Mesenchymal stem cell (in vitro differentiated cells and primary cell): ENCODE data around the gene EGFL8.

ENCODE experiments used
- DNase-seq: peaks from one replicate; pipeline ENCODE4 v3.0.0-alpha.2; 2013
- H2AFZ ChIP-seq: one replicate; pipeline ENCODE4 v1.6.1; 2013; ENCODE audit warnings: low read depth, mild to moderate bottlenecking, control low read depth, inconsistent platforms, low read length, moderate library complexity
- H2AK5ac ChIP-seq: 2 replicates; pipeline ENCODE4 v1.6.1; 2013; ENCODE audit warnings: low read length, moderate library complexity, mild to moderate bottlenecking, inconsistent platforms; ENCODE audit not compliant: severe bottlenecking
- H2BK120ac ChIP-seq: one replicate; pipeline ENCODE4 v1.6.1; 2013; ENCODE audit warnings: low read depth, mild to moderate bottlenecking, inconsistent platforms, low read length, moderate library complexity
- H2BK12ac ChIP-seq, 2 experiments: one replicate each; pipeline ENCODE4 v1.6.1; 2013; ENCODE audit warnings: inconsistent platforms in 2 of 2, low read length in 2 of 2, mild to moderate bottlenecking in 2 of 2, moderate library complexity in 2 of 2, control low read depth in 1 of 2
- H2BK15ac ChIP-seq: one replicate; pipeline ENCODE4 v1.6.1; 2013; ENCODE audit warnings: mild to moderate bottlenecking, low read depth, inconsistent platforms; ENCODE audit not compliant: poor library complexity, severe bottlenecking
- H2BK5ac ChIP-seq: 2 replicates; pipeline ENCODE4 v1.6.1; 2013; ENCODE audit warnings: low read depth, mild to moderate bottlenecking, low read length, control low read depth, inconsistent platforms; ENCODE audit not compliant: poor library complexity, severe bottlenecking
- H3K14ac ChIP-seq, 2 experiments: one replicate each; pipeline ENCODE4 v1.6.1; 2013; ENCODE audit warnings: inconsistent platforms in 2 of 2, low read length in 2 of 2, control low read depth in 1 of 2, mild to moderate bottlenecking in 1 of 2, moderate library complexity in 1 of 2
- H3K18ac ChIP-seq, 2 experiments: one replicate each; pipeline ENCODE4 v1.6.1; 2013; ENCODE audit warnings: inconsistent platforms in 2 of 2, low read length in 2 of 2, control low read depth in 1 of 2, low read depth in 1 of 2, mild to moderate bottlenecking in 1 of 2
- H3K23ac ChIP-seq, 2 experiments: one replicate each; pipeline ENCODE4 v1.6.1; 2013; ENCODE audit warnings: inconsistent platforms in 2 of 2, low read length in 2 of 2, mild to moderate bottlenecking in 2 of 2, moderate library complexity in 2 of 2, control low read depth in 1 of 2
- H3K27ac ChIP-seq: 2 replicates; pipeline ENCODE4 v1.5.1; 2013; ENCODE audit warnings: mild to moderate bottlenecking, moderate library complexity, low read length, control low read depth, inconsistent platforms; ENCODE audit not compliant: poor library complexity, severe bottlenecking
- H3K27me3 ChIP-seq, 2 experiments: 2 replicates each; pipeline versions ENCODE4 v1.6.1 to v1.7.0; 2013; ENCODE audit warnings: low read length in 2 of 2, mild to moderate bottlenecking in 2 of 2, moderate library complexity in 2 of 2, control low read depth in 1 of 2, inconsistent platforms in 1 of 2; ENCODE audit not compliant: control insufficient read depth in 1 of 2, insufficient read depth in 1 of 2
- H3K36me3 ChIP-seq, 2 experiments: 2 replicates each; pipeline versions ENCODE4 v1.6.1 to v1.7.0; 2013; ENCODE audit warnings: low read length in 2 of 2, control low read depth in 1 of 2, inconsistent platforms in 1 of 2, low read depth in 1 of 2, mild to moderate bottlenecking in 1 of 2; ENCODE audit not compliant: insufficient read depth in 2 of 2, control insufficient read depth in 1 of 2
- H3K4ac ChIP-seq, 2 experiments: one replicate each; pipeline ENCODE4 v1.6.1; 2013; ENCODE audit warnings: inconsistent platforms in 2 of 2, low read length in 2 of 2, mild to moderate bottlenecking in 2 of 2, moderate library complexity in 2 of 2, control low read depth in 1 of 2, low read depth in 1 of 2
- H3K4me1 ChIP-seq: 2 replicates; pipeline ENCODE4 v1.6.1; 2013; ENCODE audit warnings: low read depth, low read length, control low read depth; ENCODE audit not compliant: control insufficient read depth, insufficient read depth
- H3K4me2 ChIP-seq: 2 replicates; pipeline ENCODE4 v1.6.1; 2013; ENCODE audit warnings: low read length, mild to moderate bottlenecking, inconsistent platforms; ENCODE audit not compliant: poor library complexity, severe bottlenecking
- H3K4me3 ChIP-seq, 2 experiments: 2 replicates each; pipeline versions ENCODE4 v1.5.1 to v1.7.0; 2013; ENCODE audit warnings: low read length in 2 of 2, mild to moderate bottlenecking in 2 of 2, control low read depth in 1 of 2, low read depth in 1 of 2; ENCODE audit not compliant: insufficient read depth in 1 of 2
- H3K79me1 ChIP-seq: replicated peaks from 2 replicates; pipeline ENCODE4 v1.6.1; 2013; ENCODE audit warnings: mild to moderate bottlenecking, control low read depth, low read length, inconsistent platforms; ENCODE audit not compliant: poor library complexity, severe bottlenecking
- H3K9ac ChIP-seq: 2 replicates; pipeline ENCODE4 v1.7.0; 2013; ENCODE audit warnings: mild to moderate bottlenecking, low read length, moderate library complexity
- H3K9me3 ChIP-seq: 2 replicates; pipeline ENCODE4 v1.7.0; 2013; ENCODE audit warnings: mild to moderate bottlenecking, low read length; ENCODE audit not compliant: control insufficient read depth
- H4K8ac ChIP-seq: one replicate; pipeline ENCODE4 v1.6.1; 2013; ENCODE audit warnings: inconsistent platforms, mild to moderate bottlenecking, low read length, moderate library complexity
- H4K91ac ChIP-seq: one replicate; pipeline ENCODE4 v1.6.1; 2013; ENCODE audit warnings: mild to moderate bottlenecking, low read length, inconsistent platforms
- WGBS: methylation state at CpG from one replicate; pipeline ENCODE4 v1.1.7; 2013; ENCODE audit warnings: mixed read lengths; 5-methylcytosine and 5-hydroxymethylcytosine counted together

Gene EGFL8

DNA sequence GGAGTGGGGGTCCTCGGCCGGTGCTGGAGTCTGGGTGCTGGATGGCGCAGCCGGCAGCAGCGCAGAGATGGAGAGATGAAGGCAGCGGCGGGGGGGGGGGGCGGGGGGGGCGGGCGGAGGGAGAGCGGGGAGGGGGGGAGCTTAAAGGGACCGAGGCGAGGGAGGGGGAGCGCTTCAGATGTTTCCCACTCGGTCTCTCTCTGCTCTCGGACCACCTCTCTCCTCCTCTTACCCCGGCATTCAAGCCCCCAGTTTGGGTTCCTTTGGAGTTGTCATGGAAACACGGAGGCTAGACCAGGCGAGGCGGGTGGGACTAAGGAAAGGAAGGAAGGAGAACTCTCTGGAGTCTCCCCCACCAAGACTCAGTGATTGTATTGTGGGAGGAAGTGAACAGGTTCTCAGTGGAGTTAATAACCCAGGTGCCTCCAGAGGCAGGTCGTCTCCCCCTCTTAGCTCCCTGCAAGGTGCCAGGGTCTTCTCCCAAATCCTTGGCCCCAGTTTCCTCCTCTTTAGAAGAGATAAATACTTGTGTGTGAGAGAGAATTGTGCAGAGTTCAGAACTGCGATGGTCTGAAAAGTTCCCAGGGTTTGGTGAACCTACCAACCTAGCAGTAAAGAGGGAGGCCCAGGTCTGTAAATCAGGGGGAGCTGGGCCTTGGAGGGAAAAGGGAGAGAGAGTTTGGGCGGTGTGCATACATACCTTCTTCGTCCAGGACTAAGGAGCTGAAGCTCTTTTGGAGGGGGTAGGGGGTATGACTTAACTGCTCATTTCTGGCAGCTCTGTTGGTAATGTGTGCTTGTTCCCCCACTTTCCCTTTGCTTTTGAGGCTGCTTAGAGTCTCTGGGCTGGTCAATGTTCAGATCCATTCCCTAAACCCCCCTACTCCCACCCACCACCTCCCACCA lies 12.3 kb upstream of the EGFL8 start, which contains the start of gene PRRT1:
PRRT1 (minus strand) TSS at position 77 of the 906 bp plus-strand sequence. CDS start 112 bp downstream, outside the sequence.
- Histone ChIP-seq H4K91ac (peak within 1 kb of the TSS; percentile 11), H3K27me3 (peaks cover 30 to 34% of the 10 kb centered on the region in 2 experiments), H3K27ac (peak within 1 kb of the TSS; percentile 86), H2BK15ac (peak within 1 kb of the TSS; percentile 80), H2BK12ac (peak within 1 kb of the TSS; percentile 33 to 81), H3K18ac (peak within 1 kb of the TSS in 1 of 2 experiments; percentile 88), H2AFZ (peak within 1 kb of the TSS; percentile 70), H2AK5ac (peak within 1 kb of the TSS; percentile 47), H3K23ac (no peak within 1 kb of the TSS), H3K4me2 (peak within 1 kb of the TSS; percentile 88), H3K79me1 (peaks cover 12% of the 10 kb centered on the region), H3K4me3 (peak within 1 kb of the TSS; percentile 32 to 98), H3K36me3 (peaks cover 7 to 16% of the 10 kb centered on the region in 2 experiments), H3K9me3 (no peaks in the 10 kb centered on the region), H2BK120ac (no peak within 1 kb of the TSS), H3K14ac (peak within 1 kb of the TSS in 1 of 2 experiments; percentile 84), H2BK5ac (no peak within 1 kb of the TSS), H3K9ac (peak within 1 kb of the TSS; percentile 97), H3K4me1 (peaks cover 31% of the 10 kb centered on the region), H3K4ac (peak within 1 kb of the TSS; percentile 56 to 82), H4K8ac (peak within 1 kb of the TSS; percentile 88)
- 29% methylated on average over 7 of the region's 24 CpGs for WGBS
- DNase-seq, result peak; percentile 30

DNA sequence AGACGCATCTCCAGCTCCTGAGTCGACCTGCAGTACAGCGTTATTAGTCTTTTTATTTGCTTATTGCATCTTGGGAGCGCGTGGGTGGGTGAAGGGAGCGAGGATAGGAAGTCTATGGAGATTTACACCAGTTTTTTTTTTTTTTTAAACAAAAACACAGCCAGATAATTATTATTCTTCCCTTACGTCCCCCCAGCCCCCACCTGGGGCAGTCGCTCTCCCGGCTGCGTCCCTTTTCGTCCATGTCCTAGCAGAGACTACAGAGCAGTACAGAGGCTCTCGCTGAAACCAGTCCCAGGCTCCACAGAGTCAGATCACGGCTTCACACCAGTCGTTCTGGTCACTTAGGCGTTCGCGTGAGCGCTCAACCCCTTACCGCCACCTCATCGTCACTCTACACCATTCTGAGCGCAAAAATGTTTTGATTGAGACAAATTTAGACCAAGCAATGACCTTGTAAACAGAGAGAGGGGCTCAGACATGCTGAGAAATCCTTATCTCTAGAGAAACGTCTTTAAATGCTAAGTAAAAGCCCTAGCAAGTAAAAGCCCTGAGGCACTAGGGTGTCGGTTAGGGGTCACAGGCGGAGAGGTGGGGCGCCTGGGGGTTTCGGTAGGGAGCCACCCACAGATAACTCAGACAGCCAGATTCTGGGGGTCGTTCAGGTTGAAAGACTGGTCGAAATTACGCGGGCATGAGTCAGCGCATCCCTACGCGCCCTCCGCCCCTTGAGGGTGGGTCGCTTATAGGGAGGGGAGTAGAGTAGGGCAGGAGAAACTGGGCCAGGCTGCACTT lies 11.4 kb upstream of the EGFL8 start:
- Histone ChIP-seq H4K91ac (peak overlapping the region; percentile 89), H3K9me3 (no peaks in the 10 kb centered on the region), H2BK15ac (peak overlapping the region; percentile 82), H3K9ac (peak overlapping the region; percentile 97), H3K36me3 (peaks cover 16 to 24% of the 10 kb centered on the region in 2 experiments), H2BK120ac (peak overlapping the region; percentile 88), H3K14ac (peak overlapping the region in 1 of 2 experiments; percentile 56), H2AFZ (no peak overlapping the region), H3K23ac (peak overlapping the region in 1 of 2 experiments; percentile 43), H2BK12ac (peak overlapping the region; percentile 79 to 86), H3K4me1 (peaks cover 31% of the 10 kb centered on the region), H3K18ac (peak overlapping the region; percentile 55 to 92), H3K4me3 (peak overlapping the region; percentile 79 to 98), H2AK5ac (no peak overlapping the region), H3K4ac (peak overlapping the region; percentile 6 to 82), H3K79me1 (peaks cover 16% of the 10 kb centered on the region), H3K27me3 (peaks cover 22 to 30% of the 10 kb centered on the region in 2 experiments), H3K27ac (peak overlapping the region; percentile 86), H2BK5ac (no peak overlapping the region), H4K8ac (peak overlapping the region; percentile 91), H3K4me2 (peak overlapping the region; percentile 88)
- 2% methylated on average over 23 of the region's 35 CpGs for WGBS
- peak; percentile 84 for DNase-seq

DNA sequence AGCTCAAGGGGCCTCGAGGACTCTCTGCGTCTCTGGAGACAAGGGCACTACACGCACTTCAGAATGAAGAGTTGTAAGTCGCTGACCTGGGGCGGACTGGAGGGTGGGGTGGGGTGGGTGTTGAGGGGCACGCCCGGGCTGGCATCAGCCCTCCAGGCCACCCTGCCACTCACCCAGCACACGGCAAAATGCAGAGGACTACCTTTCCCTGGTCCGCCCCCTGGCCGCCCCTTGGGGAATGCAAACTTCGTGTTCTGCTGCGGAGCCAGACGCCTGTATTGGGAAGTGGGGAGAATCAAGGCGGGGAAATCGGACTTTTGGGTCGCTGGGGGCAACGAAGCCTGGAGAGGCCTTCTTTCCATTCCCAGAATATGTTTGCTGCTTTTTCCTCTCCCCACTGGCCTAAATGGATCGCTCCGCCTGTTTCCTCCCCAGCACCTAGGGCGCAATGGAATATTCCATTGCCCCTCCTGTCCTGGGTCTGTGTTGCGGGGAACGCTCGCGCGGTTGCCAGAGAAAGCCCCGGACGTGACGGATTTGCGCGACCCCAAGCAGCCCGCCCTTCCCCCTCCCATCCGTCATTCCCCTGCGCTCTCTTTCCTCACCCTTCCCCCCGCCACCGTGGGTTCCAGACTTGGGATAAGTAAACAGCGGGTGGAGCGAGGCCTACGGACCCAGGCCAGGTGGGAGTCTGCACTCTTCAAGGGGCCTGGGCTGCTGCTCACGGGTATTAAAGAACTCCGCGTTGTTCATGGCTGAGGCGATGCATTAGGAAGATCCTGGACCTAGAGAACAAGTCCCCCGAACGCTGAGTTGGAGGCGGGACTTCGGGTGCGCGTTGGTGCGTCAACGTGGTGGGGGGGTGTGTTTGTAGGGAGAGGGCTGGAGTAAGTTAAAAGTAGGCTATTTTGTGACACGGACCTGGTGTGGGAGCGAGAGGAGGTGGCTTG lies 10.6 kb upstream of the EGFL8 start, which contains the start of gene PPT2:
PPT2 (plus strand) TSS at position 578 of the 950 bp plus-strand sequence. CDS start 454 bp downstream, outside the sequence.
- H3K4me3 ChIP-seq, result peak within 1 kb of the TSS; percentile 79 to 98
- under 1% methylated on average over 46 of the region's 52 CpGs for WGBS
- DNase-seq, result peak; percentile 97

More for the DNA sequence above, 10.6 kb upstream of the EGFL8 start, which contains the start of gene PPT2:
- Histone ChIP-seq H2AFZ (peak within 1 kb of the TSS; percentile 93), H3K4me2 (peak within 1 kb of the TSS; percentile 88), H4K91ac (peak within 1 kb of the TSS; percentile 89), H3K27ac (peak within 1 kb of the TSS; percentile 86), H3K14ac (peak within 1 kb of the TSS in 1 of 2 experiments; percentile 95), H3K4ac (peak within 1 kb of the TSS; percentile 52 to 82), H3K23ac (peak within 1 kb of the TSS in 1 of 2 experiments; percentile 96), H2AK5ac (no peak within 1 kb of the TSS), H3K18ac (peak within 1 kb of the TSS; percentile 87 to 92), H3K9ac (peak within 1 kb of the TSS; percentile 97), H3K9me3 (no peaks in the 10 kb centered on the region), H2BK12ac (peak within 1 kb of the TSS; percentile 86), H3K4me1 (peaks cover 31% of the 10 kb centered on the region), H2BK5ac (no peak within 1 kb of the TSS), H3K79me1 (peaks cover 16% of the 10 kb centered on the region), H3K27me3 (peaks cover 13 to 22% of the 10 kb centered on the region in 2 experiments), H4K8ac (peak within 1 kb of the TSS; percentile 96), H2BK15ac (peak within 1 kb of the TSS; percentile 82), H3K36me3 (peaks cover 19 to 32% of the 10 kb centered on the region in 2 experiments), H2BK120ac (peak within 1 kb of the TSS; percentile 88)
